Epithelial cell of proximal tubule (primary cell): ENCODE results near the gene GALP. TPM values are rescaled to one million over a fixed set of nuclear protein-coding genes. Genes with fewer than 3 reads are reported as not detected.

Source experiments
- DNase-seq: peaks from one replicate; pipeline ENCODE4 v3.0.0-alpha.2; 2011; ENCODE audit warnings: low read depth
- H3K4me3 ChIP-seq: 2 replicates; pipeline ENCODE4 v1.5.1; 2011; ENCODE audit warnings: low read depth, mild to moderate bottlenecking, low read length
- total RNA-seq: library from RNA; depleted of rRNA; stranded (reverse); fragments of >200 nt; gene quantifications from 2 replicates; pipeline ENCODE4 v1.2.3, GENCODE V29; 2015
- TF ChIP-seq, protein P1 (sequence below): conservative IDR thresholded peaks from 2 replicates; pipeline ENCODE4 v1.5.1; 2012; ENCODE audit warnings: low read depth, mild to moderate bottlenecking, low read length

GALP gene
- total RNA-seq, 1 donor from 2014 or later, result not detected

DNA sequence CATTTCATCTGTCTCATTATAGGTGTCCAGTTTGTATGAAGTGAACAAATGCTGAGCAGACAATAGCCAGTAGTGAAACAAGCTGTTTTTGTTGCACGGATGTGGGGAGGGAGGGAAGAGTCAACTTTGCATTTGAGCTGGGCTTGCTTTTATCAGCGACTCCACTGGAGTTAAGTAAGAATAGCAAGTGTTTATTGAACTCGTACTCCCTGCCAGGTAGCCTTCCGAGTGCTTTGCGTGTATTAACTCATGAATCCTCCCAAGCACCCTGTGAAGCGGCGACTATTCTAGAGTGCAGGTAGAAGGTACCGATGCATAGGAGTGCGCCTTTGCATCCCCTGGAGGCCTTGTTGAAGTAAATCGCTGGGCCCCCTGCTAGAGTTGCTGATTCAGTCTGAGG is 39.4 kb upstream of the GALP start:
- no peak for DNase-seq
- no peak overlapping the region for H3K4me3 ChIP-seq
- TF ChIP-seq, protein P1, sequence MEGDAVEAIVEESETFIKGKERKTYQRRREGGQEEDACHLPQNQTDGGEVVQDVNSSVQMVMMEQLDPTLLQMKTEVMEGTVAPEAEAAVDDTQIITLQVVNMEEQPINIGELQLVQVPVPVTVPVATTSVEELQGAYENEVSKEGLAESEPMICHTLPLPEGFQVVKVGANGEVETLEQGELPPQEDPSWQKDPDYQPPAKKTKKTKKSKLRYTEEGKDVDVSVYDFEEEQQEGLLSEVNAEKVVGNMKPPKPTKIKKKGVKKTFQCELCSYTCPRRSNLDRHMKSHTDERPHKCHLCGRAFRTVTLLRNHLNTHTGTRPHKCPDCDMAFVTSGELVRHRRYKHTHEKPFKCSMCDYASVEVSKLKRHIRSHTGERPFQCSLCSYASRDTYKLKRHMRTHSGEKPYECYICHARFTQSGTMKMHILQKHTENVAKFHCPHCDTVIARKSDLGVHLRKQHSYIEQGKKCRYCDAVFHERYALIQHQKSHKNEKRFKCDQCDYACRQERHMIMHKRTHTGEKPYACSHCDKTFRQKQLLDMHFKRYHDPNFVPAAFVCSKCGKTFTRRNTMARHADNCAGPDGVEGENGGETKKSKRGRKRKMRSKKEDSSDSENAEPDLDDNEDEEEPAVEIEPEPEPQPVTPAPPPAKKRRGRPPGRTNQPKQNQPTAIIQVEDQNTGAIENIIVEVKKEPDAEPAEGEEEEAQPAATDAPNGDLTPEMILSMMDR, result no peak

DNA sequence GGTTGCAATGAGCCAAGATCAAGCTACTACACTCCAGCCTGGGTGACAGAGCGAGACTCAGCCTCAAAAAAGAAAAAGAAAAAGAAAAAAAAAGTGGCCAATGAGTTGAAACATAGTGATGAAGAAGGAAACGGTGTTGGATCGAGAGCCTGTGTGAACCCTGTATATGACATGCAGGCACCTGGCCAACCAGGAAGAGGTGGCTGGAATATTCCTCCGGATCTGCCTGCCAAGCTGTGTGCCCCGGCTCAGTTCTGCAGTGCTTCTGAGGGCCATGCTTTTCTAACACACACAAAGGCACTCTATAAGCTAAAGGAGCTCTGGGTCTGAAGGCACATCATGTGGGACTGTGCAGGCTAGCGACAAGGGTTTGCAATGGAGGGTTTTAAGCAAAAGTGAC is 38.4 kb upstream of the GALP start:
- DNase-seq, result no peak
- H3K4me3 ChIP-seq, result no peak overlapping the region
- TF ChIP-seq, protein P1, result no peak

DNA sequence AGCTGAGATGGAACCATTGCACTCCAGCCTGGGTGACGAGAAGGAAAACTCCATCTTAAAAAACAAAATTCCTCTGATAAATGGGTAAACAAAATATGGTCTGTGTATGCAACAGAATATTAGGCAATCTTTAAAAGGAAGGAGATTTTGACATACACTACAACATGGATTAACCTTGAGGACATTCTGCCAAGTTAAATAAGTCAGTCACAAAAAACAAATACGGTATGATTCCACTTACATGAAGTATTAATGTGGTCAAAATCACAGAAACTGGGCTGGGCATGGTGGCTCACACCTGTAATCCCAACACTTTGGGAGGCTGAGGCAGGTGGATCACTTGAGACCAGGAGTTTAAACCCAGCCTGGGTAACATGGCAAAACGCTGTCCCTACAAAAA is 37.7 kb upstream of the GALP start:
- DNase-seq, result no peak

GRCh38 chr19:56139847-56140582 is 35.8 kb upstream of the GALP start:
- TF ChIP-seq, protein P1, result no peak
- DNase-seq, result no peak
- H3K4me3 ChIP-seq, result peak overlapping the region; percentile 63

More for the DNA sequence above, 37.7 kb upstream of the GALP start:
- no peak overlapping the region for H3K4me3 ChIP-seq
- TF ChIP-seq, protein P1, result no peak

- DNase-seq, result peak; percentile 91
- TF ChIP-seq, protein P1, result no peak
- H3K4me3 ChIP-seq, result peak within 1 kb of the TSS; percentile 63
Measured at GRCh38 chr19:56140583-56141416, 35.0 kb upstream of the GALP start, which contains the start of gene ZNF444. Gene ZNF444, plus strand, starts transcription at chr19:56141287. Its CDS starts 5,625 bp downstream, at chr19:56146912.

- TF ChIP-seq, protein P1, result no peak
- DNase-seq, result no peak
- H3K4me3 ChIP-seq, result peak overlapping the region; percentile 63
Measured at GRCh38 chr19:56141417-56141993, 34.3 kb upstream of the GALP start.
